Lower leg skin (tissue), 3 donors: ENCODE results near the gene XPR1.

Experiments
- POLR2A ChIP-seq, 2 donors: fragments of 450-650 bp; IDR thresholded peaks; one replicate each; pipeline ENCODE4 v1.6.1; 2016 to 2017; ENCODE audit warnings: antibody characterized with exemption in 2 of 2, mild to moderate bottlenecking in 1 of 2, moderate library complexity in 1 of 2
- TF ChIP-seq, protein P1 (sequence below), 3 donors: fragments of 450-650 bp; IDR thresholded peaks; one replicate each; pipeline ENCODE4 v1.5.1; 2016; ENCODE audit warnings: antibody characterized with exemption in 3 of 3, mild to moderate bottlenecking in 3 of 3, moderate library complexity in 2 of 3

DNA sequence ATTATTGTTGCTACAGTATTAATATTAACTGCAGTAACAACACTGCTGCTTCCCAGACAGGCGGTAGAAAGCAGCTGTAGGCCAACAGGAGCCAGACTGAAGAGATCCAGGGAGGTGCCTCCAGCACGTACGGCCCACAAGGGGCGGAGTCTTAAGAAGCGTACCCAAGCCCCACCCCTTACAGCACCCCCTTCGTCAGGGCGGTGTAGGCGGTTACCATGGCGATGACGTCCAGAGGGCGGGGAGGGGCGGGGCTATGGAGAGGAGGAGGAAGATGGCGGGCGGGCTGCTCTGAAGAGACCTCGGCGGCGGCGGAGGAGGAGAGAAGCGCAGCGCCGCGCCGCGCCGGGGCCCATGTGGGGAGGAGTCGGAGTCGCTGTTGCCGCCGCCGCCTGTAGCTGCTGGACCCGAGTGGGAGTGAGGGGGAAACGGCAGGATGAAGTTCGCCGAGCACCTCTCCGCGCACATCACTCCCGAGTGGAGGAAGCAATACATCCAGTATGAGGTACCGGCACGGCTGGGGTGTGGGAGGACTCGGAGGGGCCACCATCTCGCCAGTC is at the start of gene XPR1:
- TF ChIP-seq POLR2A (IDR thresholded peaks at IDR 0.05), result peak in 1 of 2 donors; percentile 58
- TF ChIP-seq, protein P1, sequence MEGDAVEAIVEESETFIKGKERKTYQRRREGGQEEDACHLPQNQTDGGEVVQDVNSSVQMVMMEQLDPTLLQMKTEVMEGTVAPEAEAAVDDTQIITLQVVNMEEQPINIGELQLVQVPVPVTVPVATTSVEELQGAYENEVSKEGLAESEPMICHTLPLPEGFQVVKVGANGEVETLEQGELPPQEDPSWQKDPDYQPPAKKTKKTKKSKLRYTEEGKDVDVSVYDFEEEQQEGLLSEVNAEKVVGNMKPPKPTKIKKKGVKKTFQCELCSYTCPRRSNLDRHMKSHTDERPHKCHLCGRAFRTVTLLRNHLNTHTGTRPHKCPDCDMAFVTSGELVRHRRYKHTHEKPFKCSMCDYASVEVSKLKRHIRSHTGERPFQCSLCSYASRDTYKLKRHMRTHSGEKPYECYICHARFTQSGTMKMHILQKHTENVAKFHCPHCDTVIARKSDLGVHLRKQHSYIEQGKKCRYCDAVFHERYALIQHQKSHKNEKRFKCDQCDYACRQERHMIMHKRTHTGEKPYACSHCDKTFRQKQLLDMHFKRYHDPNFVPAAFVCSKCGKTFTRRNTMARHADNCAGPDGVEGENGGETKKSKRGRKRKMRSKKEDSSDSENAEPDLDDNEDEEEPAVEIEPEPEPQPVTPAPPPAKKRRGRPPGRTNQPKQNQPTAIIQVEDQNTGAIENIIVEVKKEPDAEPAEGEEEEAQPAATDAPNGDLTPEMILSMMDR (IDR thresholded peaks at IDR 0.05), result no peak
